NCI-H524 (cell line): ENCODE results near the gene ZNF536.

Experiments
- DNase-seq, 2 experiments: peaks; one replicate each; lab custom pipeline; 2025; lab: John Stamatoyannopoulos, UW

ZNF536 gene

DNA sequence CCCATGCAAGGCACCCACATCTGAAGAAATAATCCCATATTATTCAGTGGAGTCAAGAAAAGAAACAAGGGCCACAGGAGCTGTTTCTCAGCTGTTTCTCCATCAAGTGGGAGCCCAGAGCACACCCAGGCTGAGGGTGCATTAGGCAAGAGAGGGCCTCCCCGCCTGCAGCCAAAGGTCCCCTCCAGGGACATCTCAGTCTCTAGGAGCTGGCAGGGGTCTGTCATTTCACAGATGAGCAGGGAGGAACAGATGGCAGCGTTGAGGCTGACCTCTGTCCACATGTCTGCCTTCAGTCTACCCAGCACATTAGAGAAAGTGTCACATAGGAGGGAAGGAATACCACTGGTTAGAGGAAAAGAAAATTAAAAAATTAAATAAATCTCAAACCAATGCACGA lies 157.7 kb downstream of the ZNF536 start:
- no peak for DNase-seq

GRCh38 chr19:30530751-30531150 lies 158.6 kb downstream of the ZNF536 start:
- DNase-seq: no peak

DNA sequence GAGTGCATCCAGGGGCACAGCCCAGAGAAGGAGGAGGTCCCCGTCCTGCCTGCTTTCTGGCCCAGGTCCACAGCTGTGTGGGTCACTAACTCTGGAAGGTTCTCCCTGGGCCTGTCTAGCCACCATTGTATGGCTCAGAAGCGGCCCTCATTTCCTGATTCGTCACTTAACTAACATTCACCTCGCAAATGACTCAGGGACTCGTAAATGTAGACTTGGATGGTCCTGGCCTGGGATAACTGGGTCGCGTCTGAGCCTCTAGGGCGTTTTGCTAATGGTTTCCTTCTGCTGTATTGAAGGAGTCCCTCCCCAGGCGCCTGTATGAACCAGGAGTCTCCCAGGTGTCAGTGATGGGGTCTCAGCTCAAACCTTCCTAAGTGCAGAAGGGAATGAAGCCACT lies 162.8 kb downstream of the ZNF536 start:
- no peak for DNase-seq

- DNase-seq: no peak
Measured at GRCh38 chr19:30536975-30537374, 164.8 kb downstream of the ZNF536 start.

- DNase-seq: no peak
Measured at GRCh38 chr19:30539315-30539714, 167.1 kb downstream of the ZNF536 start.

GRCh38 chr19:30539981-30540380 lies 167.8 kb downstream of the ZNF536 start:
- DNase-seq: no peak

DNA sequence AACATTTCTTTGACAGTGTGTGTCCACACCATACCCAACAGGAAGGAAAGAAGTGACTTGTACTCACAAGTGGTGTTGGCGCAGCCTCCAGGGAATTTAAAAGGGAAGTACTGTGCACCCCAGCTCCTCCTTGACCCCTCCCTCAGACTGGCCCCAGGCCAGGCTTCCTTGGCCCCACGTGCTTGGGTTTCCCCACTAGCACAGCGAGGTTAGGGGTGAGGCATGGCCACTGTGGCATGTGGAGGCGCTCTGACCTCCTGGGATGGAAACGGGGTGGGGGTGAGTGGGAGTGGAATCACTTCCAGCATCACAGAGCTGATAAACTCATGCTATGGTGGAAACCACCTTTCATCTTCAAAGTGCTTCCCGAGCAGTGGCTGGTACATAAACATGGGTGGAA lies 168.6 kb downstream of the ZNF536 start:
- no peak for DNase-seq

- DNase-seq: no peak
Measured at GRCh38 chr19:30541575-30541974, 169.4 kb downstream of the ZNF536 start.

DNA sequence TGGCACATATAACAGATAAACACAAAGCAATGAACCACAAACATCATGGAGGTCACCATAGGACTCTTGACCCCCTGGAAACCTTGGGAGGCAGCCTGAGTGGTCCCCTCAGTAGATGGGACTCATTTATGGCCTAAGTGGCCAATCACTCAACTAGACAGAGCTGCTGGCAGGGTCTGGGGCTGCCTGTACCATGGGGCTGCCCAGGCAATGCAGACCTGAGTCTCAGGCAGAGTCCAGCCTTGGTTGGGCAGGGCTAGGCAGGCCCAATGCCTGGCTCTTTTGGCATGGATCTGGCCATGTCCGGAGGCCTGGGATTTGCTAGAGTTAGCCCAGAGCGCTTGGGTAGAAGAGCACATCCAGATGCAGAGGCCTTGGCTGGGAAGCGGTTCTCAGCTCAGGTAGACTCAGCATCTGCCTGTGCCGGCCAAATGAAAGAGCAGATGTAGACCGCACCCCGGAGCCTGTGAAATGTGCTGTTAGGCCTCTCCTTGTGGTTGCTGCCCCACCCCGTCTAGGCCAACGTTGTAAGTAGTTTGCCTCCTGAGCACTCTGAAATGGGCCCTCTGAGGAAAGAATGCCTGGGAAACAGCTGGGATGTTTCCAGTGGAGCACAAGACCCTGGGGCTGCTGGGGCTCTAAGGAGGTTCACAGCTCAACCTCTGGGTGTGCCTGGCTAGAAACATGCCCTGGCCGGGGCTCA lies 171.2 kb downstream of the ZNF536 start:
- no peak for DNase-seq

GRCh38 chr19:30545752-30546151 lies 173.6 kb downstream of the ZNF536 start:
- no peak for DNase-seq

GRCh38 chr19:30546332-30546731 lies 174.1 kb downstream of the ZNF536 start:
- no peak for DNase-seq

DNA sequence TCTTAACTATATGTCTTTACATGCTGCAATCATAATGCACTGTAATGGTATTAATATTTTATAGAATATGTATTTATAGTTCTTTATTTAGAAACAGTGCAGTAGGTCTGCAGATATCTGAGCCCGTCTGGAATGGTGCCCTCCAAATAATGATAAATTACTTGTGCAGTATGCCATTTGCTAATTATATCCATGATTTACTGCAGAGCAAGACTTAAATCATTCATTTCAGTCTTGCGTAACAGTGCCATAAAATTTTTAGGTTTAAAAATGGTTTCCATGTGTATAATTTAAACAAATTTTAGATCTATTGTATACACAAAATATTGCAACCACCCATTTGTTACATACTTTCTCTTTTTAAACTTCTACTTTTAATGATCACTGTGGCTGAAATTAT lies 175.1 kb downstream of the ZNF536 start:
- no peak for DNase-seq

DNA sequence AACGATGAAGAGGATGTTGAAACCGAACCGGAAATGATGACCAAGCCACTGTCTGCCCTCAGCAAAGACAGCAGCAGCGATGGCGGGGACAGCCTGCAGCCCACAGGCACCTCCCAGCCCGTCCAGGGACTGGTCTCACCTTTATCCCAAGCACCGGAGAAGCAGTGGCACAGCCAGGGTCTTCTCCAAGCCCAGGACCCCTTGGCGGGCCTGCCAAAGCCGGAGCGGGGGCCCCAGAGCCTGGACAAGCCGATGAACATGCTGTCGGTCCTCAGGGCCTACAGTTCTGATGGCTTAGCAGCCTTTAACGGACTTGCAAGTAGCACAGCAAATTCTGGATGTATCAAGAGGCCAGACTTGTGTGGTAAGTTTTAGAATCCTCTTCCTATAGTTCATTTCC lies 177.0 kb downstream of the ZNF536 start:
- DNase-seq: no peak

DNA sequence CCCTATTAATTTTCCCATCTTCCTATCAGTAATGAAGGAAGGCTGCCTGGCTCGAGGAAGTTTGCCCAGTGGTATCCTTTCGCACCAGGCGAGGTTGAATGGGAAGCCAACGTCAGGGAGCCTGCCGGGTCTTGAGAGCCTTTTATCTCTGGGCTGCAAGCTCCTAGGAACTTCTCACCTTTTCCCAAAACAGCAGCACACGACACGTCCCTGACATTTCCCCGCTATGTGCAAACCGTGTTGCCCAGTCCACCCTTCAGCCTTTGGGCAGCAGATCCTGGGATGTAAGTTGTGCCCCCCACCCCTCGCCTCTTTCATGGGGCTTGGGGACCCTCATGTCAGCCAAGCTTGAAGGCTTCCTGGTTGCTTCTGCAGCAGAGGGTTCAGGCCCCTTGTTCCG lies 179.1 kb downstream of the ZNF536 start:
- no peak for DNase-seq

- DNase-seq: no peak
Measured at GRCh38 chr19:30552593-30552992, 180.4 kb downstream of the ZNF536 start.

- no peak for DNase-seq
Measured at GRCh38 chr19:30555075-30555790, 183.0 kb downstream of the ZNF536 start.

- no peak for DNase-seq
Measured at GRCh38 chr19:30555791-30556110, 183.6 kb downstream of the ZNF536 start.

- no peak for DNase-seq
Measured at GRCh38 chr19:30556230-30556711, 184.1 kb downstream of the ZNF536 start.

DNA sequence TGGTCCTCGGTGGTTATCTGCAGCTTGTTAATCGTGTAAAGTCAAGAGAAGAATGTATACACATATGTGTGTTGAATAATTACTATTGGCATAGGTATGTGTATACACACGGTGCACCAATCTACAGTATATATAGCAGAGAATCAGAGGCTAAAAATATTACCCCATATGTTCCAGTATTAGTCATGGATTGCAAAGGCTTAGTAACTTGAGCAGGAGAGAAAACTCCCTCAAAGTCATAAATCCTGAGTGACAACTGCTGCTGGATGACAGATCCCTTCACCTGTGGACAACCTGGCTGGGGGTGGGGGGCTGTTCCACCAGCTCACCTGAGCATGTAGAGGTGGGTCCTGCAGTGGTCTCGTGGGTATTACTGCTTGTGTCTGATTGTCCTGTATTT lies 185.0 kb downstream of the ZNF536 start:
- no peak for DNase-seq

DNA sequence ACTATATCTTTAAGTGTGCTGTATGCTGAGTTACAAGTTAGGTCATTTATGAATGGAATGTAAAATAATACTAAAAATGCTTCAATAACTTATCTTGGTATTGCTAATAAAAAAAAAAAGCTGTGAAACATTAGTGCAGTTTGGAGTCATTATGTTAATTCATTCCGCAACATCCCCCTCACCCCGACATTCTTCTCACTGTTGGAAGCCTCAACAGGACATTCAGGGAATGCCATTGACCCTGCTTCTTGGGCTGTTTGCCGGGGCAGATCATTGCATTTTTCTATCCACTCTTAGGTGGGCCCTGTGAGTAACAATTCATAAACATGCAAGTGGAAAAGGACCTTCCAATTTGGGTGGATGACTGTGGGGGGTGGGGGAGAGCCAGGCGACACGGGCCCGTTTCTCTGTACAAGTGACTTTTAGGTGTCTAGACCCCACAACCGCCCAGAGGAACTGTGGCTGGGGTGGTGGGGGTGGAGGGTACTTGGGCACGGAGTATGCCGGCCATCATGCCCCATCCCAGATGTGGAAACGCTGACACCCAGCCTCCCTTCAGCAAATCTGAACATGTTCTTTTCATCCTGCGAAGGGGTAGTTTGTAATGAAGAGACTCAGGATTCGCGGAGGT lies 185.9 kb downstream of the ZNF536 start:
- no peak for DNase-seq

DNA sequence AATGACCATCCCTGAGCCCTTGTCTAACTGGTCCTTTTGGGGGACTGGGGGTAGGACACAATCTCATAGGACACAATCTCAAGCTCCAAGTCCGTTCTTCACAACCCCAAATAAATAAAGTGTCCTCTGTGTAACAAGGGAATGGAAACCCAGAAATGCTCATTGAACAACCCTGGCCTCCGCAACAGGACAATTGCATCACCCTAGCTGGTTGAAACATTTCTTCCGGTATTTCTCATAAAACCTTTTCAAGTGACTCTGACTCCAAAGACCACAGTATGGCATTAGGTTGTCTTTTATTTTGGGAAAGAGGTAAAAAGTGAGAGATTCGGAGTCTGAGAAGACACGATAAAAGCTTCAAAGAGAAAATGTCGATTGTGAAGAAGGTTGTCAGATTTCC lies 186.6 kb downstream of the ZNF536 start:
- DNase-seq: no peak

- no peak for DNase-seq
Measured at GRCh38 chr19:30559446-30559845, 187.3 kb downstream of the ZNF536 start.

GRCh38 chr19:30562981-30563380 lies 190.8 kb downstream of the ZNF536 start:
- no peak for DNase-seq
